ENCODE data around the gene NMT2.
A peak's percentile ranks its signal among the peaks of the same experiment; 100 is the strongest.

NMT2 gene

DNA sequence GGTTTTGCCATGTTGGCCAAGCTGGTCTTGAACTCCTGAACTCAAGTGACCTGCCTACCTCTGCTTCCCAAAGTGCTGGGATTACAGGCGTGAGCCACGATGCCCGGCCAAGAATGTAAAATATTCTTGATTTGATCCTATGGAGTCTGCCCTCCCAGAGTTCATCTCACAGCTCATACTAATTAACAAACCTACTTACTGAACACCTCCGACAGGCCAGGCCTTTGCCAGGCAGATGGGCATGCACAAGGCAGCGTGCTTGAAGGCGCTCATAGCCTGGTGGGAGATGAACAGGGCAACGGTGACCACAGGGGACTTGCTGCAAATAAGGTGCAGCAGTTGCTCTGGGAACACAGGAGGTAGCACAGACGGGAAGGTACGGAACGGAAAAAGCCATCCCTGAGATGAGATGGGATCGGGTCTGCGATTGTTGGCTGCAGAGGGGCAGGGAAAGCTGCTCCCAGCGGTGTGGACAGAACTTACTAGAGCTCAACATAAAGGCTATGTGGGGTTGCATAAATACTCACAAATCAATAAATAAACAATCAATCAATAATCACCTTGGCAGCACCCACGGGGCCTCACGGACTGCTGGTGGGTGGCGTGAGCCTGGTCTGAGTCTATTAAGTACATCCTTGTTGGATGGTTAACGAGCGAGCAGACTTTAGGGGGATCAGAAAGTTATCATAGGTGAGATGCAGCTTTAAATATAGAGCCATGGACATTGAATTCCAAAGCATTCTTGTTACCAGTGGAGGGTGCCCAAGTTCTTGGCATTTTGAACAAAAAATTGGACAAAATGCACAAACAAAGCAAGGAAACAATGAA lies 84.6 kb downstream of the NMT2 start:
- peak; percentile 14 for TF ChIP-seq CTCF (IDR thresholded peaks at IDR 0.05; ENCODE audit: low read length, missing control alignments)
- no peak for DNase-seq (ENCODE audit: low read depth)
- H3K4me3 ChIP-seq (replicated peaks; ENCODE audit: low read depth, low read length) = peak overlapping the region; percentile 60

GRCh38 chr10:15075421-15075820 lies 93.1 kb downstream of the NMT2 start:
- DNase-seq (ENCODE audit: low read depth) = no peak
- no peak overlapping the region for H3K4me3 ChIP-seq (replicated peaks; ENCODE audit: low read depth, low read length)
- TF ChIP-seq CTCF (IDR thresholded peaks at IDR 0.05; ENCODE audit: low read length, missing control alignments) = no peak

- H3K4me3 ChIP-seq (replicated peaks; ENCODE audit: low read depth, low read length) = no peak overlapping the region
- DNase-seq (ENCODE audit: low read depth) = no peak
- no peak for TF ChIP-seq CTCF (IDR thresholded peaks at IDR 0.05; ENCODE audit: low read length, missing control alignments)
Observed at GRCh38 chr10:15072358-15072757, 96.1 kb downstream of the NMT2 start.

GRCh38 chr10:15069230-15069629 lies 99.3 kb downstream of the NMT2 start:
- H3K4me3 ChIP-seq (replicated peaks; ENCODE audit: low read depth, low read length) = no peak overlapping the region
- TF ChIP-seq CTCF (IDR thresholded peaks at IDR 0.05; ENCODE audit: low read length, missing control alignments) = no peak

DNA sequence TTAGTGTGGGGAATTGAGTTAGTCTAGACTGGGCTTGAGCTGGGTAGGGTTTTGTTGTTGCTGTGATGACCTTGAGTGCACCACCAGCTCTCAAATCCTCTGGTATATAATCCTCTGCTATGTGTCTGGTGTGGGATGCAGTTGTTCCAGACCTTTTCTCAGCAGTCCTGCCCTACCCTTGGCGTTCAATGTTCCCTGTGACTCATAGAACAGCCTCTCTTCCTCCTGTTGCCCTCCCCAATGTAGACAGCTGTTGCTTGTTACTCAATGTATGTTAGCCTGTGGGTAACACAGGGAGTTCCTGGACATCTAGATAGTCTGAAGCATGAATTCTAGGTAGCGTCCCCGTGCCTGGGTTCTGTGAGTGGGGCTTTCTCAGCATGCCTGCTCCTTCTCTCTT lies 99.7 kb downstream of the NMT2 start:
- no peak for TF ChIP-seq CTCF (IDR thresholded peaks at IDR 0.05; ENCODE audit: low read length, missing control alignments)
- no peak overlapping the region for H3K4me3 ChIP-seq (replicated peaks; ENCODE audit: low read depth, low read length)
- peak; percentile 75 for DNase-seq (ENCODE audit: low read depth)

More at GRCh38 chr10:15069230-15069629, 99.3 kb downstream of the NMT2 start:
- no peak for DNase-seq (ENCODE audit: low read depth)

DNA sequence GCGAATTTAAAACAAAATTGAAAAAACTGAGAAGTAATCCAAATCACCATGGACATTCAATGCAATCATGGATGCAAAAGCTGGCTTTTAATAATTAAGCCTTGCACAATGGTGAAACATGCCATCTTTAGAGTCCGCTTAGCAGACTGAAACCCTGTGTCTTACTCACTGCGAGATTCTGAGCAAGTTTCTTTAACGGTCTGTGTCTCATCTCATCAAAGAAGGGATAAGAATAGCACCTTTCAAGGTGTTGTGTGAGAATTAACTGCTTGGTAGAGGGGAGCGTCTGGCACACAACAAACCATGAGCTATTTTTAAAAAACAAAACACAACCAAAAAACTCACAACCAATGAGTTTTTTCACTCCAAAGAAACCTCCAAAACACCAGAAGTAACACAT lies 101.3 kb downstream of the NMT2 start:
- H3K4me3 ChIP-seq (replicated peaks; ENCODE audit: low read depth, low read length) = no peak overlapping the region
- no peak for TF ChIP-seq CTCF (IDR thresholded peaks at IDR 0.05; ENCODE audit: low read length, missing control alignments)
- DNase-seq (ENCODE audit: low read depth) = no peak

DNA sequence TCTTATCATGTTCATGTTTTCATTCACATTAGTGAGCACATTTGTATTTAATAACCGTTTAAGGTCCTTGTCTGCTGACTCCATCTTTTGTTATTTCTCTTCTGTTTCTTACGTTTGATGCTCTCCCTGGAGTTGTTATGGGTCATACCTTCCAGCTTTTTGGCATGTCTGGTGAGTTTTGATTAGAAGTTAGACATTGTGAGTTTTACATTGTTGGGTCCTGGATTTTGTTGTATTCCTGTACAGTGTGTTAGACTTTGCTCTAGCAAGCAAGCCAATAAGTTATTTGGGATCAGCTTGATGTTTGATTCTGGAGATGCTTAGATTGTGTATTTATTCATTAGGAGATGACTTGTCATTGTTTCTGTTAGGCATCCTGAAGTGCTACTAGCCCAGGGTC lies 107.9 kb downstream of the NMT2 start:
- TF ChIP-seq CTCF (IDR thresholded peaks at IDR 0.05; ENCODE audit: low read length, missing control alignments) = no peak
- no peak for DNase-seq (ENCODE audit: low read depth)
- no peak overlapping the region for H3K4me3 ChIP-seq (replicated peaks; ENCODE audit: low read depth, low read length)
